ENCODE data around the gene GPR84.

Gene GPR84

DNA sequence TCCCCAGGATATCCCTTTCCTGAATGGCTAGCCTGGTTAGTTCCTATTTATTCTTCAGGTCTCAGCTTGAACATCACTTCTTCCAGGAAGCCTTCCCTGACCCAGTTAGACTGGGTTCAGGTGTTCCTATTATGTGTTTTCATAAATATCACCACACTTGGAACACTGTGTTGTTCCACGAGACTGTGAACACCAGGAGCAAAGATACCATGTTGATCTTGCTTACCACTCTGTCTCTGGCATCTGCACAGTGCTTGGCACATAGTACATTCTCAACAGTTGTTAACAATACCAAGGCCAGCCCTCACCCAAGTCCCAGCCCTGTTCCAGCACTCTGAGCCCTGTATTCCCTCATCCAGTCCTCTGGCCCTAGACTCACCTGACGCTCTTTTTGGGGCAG is 33.9 kb upstream of the GPR84 start:
- DNase-seq = no peak
- TF ChIP-seq POLR2A (IDR thresholded peaks at IDR 0.05; ENCODE audit: low read length) (no peak), GATA1 (IDR thresholded peaks at IDR 0.05; ENCODE audit: low read depth, low read length) (no peak)

DNA sequence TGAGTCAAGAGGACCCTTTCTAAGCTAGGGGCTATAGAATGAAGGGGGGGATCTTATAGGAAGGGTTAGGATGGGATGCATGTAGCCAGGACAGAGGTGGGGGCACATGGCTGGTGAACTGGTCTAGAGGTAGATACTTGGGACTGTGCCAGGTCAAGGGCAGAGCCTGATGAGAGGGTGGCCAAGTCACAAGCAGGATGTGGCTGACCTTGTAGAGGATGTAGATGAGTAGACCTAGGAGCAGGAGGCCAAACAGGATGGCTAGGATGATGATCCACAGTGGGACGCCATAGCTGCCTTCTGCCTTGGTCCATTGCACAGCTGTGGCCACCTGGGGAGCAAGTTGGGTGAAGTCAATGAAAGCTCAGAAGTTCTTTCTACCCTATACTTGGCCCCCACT is 32.9 kb upstream of the GPR84 start:
- no peak for TF ChIP-seq GATA1 (IDR thresholded peaks at IDR 0.05; ENCODE audit: low read depth, low read length)
- no peak for DNase-seq

DNA sequence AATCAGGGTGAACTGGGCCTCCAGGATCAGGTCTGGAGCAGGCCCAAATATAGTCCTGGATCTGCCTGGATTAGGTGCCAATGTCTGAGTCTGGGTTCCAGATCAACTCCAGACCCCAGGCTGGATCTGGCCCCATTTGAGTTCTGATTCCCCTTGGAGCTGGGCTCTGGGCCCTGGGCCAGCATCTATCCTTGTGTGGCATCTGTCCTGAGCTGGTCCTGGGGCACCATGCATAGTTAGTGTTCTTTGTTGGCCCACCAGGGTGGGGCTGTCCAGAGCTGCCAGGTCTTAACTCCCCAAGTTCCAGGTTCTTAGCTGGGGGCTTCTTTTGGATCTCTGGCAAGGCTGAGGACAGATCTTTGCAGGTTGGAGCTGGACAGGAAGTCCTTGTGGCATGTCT is 31.3 kb upstream of the GPR84 start:
- TF ChIP-seq GATA1 (IDR thresholded peaks at IDR 0.05; ENCODE audit: low read depth, low read length) = no peak
- TF ChIP-seq POLR2A (IDR thresholded peaks at IDR 0.05; ENCODE audit: low read length) = no peak
- DNase-seq = no peak

DNA sequence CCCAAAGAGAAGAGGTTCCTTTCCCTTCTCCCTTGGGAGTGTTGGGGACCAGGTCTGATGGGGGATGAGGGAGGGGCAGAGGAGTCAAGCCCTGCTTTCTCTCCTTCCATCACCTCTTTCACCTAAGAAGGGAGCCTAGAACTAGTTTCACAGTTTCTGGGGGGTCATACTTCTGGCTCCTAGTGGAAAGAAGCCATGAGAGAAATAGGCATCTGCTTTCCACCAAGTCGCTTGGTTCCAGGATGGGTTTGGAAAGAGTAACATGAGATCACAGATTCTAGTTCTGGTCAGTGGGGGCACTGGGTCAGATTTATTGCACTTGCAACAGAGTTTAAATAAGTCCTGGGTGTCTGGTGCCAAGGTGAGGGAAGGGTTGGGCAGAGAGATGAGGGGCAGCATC is 30.7 kb upstream of the GPR84 start:
- no peak for DNase-seq
- TF ChIP-seq GATA1 (IDR thresholded peaks at IDR 0.05; ENCODE audit: low read depth, low read length) = no peak
- TF ChIP-seq POLR2A (IDR thresholded peaks at IDR 0.05; ENCODE audit: low read length) = no peak

DNA sequence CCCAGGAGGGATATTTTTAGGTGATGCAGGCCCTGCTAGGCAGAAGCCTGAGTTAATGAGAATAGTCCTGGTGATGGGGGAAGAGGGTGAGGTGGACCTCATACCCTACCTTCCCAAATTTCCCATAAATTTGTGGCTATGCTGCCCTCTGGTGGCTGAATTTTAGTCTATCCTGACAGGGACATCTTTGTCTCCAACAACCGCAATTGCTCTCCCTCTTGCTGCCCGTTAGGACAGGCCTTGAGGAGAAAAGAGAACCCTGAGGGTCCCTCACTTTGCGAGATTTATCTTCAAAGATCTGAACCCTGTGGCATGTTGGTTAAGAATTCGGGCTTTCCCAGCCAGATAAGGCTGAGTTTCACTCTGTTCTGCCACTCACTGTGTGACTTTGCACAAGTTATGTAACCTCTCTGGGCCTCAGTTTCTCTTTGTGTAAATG is 30.0 kb upstream of the GPR84 start:
- TF ChIP-seq POLR2A (IDR thresholded peaks at IDR 0.05; ENCODE audit: low read length) = no peak
- no peak for TF ChIP-seq GATA1 (IDR thresholded peaks at IDR 0.05; ENCODE audit: low read depth, low read length)

DNA sequence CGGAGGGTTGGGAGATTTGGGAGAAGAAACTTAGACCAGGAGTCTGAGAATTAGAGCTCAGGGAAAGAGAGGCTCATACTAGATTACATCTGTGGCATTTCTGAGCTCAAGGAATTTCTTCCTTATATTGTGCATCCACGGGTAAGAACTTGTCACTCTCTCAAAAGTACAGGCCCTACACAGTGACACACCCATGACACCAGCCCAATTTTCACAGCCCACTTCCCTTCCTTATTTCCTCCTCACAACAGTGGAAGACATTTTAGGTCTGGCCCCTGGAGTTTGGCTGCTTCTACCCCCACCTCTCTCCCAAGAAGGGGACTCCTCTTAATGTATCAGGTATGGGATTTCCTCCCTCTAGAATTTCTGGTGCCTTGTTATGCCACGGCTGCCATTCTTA is 29.5 kb upstream of the GPR84 start:
- no peak for DNase-seq
- TF ChIP-seq GATA1 (IDR thresholded peaks at IDR 0.05; ENCODE audit: low read depth, low read length) (no peak), POLR2A (IDR thresholded peaks at IDR 0.05; ENCODE audit: low read length) (no peak)

More for the DNA sequence above, 30.0 kb upstream of the GPR84 start:
- peak; percentile 53 to 77 for DNase-seq

DNA sequence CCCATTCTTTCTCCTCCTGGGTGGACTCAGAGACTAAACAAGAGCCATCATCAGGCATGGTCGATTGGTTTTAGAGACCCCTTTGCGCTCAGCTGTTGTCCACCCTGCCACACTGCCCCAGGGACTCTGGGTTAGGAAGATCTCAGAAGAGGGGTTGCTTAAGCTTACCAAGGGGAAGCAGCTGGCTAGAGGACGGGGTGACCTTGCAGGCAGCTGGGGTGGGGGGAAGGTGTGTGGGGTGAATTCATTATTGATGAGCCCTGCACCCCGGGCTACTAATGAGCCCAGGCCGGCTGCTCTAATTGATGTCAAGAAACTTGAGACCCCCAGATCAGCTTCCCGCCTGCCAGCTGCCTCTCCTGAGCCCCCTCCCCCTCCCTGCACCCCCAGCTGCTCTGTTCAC is 28.9 kb upstream of the GPR84 start:
- TF ChIP-seq GATA1 (IDR thresholded peaks at IDR 0.05; ENCODE audit: low read depth, low read length) (no peak), POLR2A (IDR thresholded peaks at IDR 0.05; ENCODE audit: low read length) (no peak)

DNA sequence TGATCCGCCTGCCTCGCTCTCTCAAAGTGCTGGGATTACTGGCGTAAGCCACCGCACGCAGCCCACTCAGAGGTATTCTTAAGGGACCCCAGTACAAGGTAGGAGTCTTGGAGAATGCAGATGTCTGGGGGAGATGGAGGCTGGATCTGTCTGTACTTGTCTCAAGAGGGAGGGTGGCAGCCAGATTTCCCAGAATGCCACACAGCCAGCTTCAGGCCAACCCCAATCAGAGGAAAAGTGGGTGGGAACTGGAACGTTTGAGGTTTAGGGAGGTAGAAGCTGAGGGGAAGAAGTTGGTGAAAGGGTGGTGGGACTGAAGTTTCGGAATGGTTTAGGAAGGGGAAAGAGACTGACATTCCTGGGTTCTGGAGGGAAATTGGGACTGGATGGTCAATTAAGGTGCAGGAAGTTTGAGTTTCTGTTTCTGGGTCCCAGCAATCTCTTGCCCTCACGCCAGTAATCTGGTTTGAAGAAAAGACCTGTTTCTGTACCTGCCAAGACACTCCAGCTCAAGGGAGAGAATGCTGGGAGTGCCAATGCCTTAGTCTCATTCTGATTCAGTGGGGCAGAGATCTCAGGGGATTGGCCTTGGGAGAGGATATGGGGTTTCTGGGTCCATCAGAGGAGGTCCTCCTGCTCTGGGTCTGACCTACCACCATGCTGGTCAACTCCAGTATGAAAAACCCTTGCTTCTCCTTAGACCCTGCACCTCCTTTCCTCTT is 28.4 kb upstream of the GPR84 start:
- TF ChIP-seq POLR2A (IDR thresholded peaks at IDR 0.05; ENCODE audit: low read length) (no peak), GATA1 (IDR thresholded peaks at IDR 0.05; ENCODE audit: low read depth, low read length) (no peak)
- no peak for DNase-seq

More for the DNA sequence above, 28.9 kb upstream of the GPR84 start:
- DNase-seq = no peak

DNA sequence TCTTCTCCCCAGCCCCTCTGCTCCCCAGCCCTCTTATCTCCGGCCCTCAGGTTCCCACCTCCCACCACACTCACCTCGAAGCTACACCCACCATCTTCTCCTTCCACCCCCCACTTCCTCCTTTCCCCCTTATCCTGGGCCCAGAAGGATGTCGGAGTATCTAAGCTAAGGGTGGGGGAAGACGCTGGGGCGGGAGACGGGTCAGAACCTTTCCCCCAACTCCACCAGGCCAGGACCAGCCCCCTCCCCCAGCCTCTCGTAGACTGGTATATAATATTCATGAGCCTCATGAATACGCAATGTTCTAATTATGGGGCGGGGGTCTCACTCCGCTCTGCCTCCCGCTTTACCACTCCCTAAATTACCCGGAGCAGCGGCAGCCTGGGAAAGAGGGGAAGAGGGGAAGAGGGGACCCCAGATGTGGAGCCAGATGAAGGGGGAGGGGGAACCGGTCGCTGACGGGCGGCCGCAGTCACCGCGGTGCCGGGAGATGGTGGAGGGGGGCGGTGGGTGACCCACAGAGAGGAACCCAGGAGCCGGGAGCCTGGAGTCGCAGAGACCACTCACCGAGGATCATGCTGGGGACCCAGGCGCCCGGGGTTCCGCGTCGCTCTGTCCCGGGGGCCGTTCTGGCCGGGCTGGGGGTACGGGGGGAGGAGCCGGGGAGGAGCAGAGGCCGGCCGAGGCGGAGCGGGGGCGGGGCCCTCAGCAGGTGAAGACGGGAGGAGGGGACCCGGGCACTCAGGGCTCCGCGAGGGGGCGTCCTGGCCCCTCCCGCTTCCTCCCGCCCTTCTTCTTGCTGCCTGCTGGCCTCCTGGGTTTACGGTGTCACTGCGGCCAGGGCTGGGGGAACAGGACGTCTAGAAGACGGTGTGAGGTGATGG is 26.6 kb upstream of the GPR84 start:
- TF ChIP-seq POLR2A (IDR thresholded peaks at IDR 0.05; ENCODE audit: low read length) = no peak
- TF ChIP-seq GATA1 (IDR thresholded peaks at IDR 0.05; ENCODE audit: low read depth, low read length) = no peak
- peak; percentile 53 to 58 for DNase-seq

DNA sequence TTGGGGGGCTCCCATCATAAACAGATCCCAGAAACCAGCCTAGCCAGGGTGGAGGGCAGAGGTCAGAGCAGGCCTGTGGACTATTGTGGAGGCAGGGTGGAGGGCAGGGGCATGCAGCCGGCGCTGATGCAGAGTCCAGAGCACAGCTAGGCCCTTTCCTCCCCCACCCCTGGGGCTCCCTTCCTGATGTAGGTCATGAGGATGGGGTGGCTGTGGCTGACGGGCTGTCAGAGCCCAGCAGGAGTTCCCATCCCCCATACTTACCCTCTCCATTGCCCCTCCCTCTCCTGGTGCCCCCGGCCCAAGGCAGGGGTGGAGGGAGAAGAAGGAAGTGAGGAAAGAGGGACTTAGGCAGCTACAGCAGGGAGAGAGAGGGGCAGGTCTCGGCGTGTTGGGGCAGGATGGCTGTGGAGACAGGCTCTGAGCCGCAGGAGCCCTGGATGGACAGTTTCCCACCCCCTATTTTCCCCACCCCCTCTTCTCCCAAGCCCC is 25.9 kb upstream of the GPR84 start:
- TF ChIP-seq GATA1 (IDR thresholded peaks at IDR 0.05; ENCODE audit: low read depth, low read length) (no peak), POLR2A (IDR thresholded peaks at IDR 0.05; ENCODE audit: low read length) (no peak)
- no peak for DNase-seq

DNA sequence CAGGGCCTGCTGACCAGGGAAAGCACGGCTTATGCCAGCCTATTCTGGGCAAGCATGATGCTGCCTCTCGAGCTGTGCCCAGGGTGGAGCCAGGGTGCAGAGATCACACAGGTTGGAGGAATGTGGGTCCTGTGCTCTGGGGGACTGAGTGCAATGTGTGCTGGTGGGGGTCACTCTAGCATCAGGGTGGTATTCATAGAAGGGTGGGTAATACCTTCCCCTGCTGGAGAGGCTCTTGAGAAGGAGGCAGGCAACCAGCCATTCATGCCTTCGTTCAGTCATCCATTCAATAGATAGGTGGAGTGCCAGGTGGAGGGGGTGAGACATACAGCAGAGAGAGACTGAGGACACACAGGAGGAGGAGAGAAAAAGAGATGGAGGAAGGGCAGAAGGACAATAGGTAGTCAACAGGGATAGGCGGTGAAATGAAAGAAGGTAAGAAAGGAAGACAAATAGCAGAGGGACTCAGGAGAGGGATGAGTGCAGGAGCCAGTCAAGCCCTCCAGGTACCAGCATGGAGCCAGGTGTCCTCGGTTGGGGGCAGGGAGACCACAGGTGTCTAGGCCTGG is 25.4 kb upstream of the GPR84 start:
- no peak for DNase-seq
- no peak for TF ChIP-seq POLR2A (IDR thresholded peaks at IDR 0.05; ENCODE audit: low read length)
- no peak for TF ChIP-seq GATA1 (IDR thresholded peaks at IDR 0.05; ENCODE audit: low read depth, low read length)

DNA sequence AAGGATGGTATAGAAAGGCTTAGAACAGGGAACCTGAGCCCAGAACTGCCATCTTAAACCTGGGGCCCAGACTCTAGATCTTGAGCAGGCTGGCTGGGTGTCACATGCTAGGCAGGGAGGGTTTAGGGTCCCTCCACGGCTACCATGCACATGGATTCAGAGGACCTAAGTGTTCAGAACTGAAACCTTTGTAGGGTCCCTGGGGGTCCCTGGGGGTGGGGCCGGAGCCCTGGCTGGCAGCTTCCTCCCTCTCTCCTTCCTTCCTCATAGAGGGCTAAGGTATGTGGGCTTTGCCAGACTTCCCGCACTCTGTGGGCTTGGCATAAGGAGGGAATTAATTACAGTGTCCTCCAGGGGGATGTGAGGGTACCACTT is 24.8 kb upstream of the GPR84 start:
- TF ChIP-seq GATA1 (IDR thresholded peaks at IDR 0.05; ENCODE audit: low read depth, low read length) = no peak
- TF ChIP-seq POLR2A (IDR thresholded peaks at IDR 0.05; ENCODE audit: low read length) = no peak
- no peak for DNase-seq

DNA sequence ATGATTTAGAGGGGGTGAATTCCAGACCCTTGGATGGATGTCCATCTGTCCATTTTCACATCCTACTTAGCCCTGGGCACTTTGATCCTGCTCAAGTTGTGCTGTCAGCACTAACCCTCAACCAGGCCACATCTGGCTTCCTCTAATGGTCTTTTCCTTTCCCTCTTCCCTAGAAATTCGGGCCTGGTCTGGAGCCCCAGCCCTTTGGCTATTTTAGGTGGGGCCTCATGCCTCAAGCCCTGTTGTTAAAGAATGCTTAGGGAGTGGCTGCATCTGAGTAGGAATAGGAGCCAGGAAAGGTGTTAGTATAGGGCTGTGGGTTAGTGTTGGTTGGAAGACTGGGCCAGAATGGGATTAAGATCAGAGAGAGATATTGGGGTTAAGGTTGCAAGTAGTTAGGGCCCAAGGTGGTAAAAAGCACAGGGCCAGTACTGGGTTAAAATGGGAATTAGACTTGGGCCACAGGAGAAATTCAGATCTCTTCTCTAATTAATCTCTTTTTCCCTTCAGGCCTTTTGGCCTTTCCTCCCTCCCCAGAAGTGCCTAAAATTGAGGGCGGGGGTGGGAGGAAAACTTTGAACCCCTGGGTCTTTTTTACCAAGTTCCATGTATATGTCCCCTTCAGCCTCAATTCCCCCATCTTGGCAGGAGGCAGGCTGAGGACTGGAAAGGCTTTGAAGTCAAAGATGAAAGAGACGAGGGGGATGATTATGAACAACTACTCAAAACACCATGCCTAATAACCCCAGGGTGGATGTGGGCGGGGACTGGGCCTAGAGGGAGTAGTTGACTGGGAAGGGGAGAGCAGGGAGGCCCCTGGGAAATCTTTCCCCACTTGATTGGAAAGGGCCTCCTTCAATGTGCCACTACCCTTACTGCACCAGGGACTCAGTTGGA is 24.2 kb upstream of the GPR84 start:
- no peak for DNase-seq

More for the DNA sequence above, 24.2 kb upstream of the GPR84 start:
- TF ChIP-seq GATA1 (IDR thresholded peaks at IDR 0.05; ENCODE audit: low read depth, low read length) (no peak), POLR2A (IDR thresholded peaks at IDR 0.05; ENCODE audit: low read length) (no peak)

All from erythroblast (primary cell).